Fibroblast of villous mesenchyme (primary cell): ENCODE results near the gene STK16. TPM values are rescaled to one million over a fixed set of nuclear protein-coding genes. Genes with fewer than 3 reads are reported as not detected.

Experiments
- DNase-seq: peaks from one replicate; pipeline ENCODE4 v3.0.0-alpha.2; 2010; ENCODE audit warnings: low read depth
- H3K4me3 ChIP-seq: 2 replicates; pipeline ENCODE4 v1.5.1; 2011; ENCODE audit warnings: low read depth, mild to moderate bottlenecking, low read length
- CTCF ChIP-seq: IDR thresholded peaks from 2 replicates; pipeline ENCODE4 v1.5.1; 2012; ENCODE audit warnings: low read depth, mild to moderate bottlenecking, low read length; ENCODE audit not compliant: insufficient read depth
- total RNA-seq: library from RNA; depleted of rRNA; stranded (reverse); fragments of >200 nt; gene quantifications from 2 replicates; pipeline ENCODE4 v1.2.3, GENCODE V29; 2012

The STK16 gene
- total RNA-seq, 1 donor: 22.9 TPM

GRCh38 chr2:219272995-219273394, 27.7 kb downstream of the STK16 start:
- TF ChIP-seq CTCF: no peak
- DNase-seq: peak; percentile 50
- H3K4me3 ChIP-seq: no peak overlapping the region

GRCh38 chr2:219273937-219274336, 28.7 kb downstream of the STK16 start:
- DNase-seq: no peak
- H3K4me3 ChIP-seq: no peak overlapping the region

GRCh38 chr2:219274361-219274921, 29.2 kb downstream of the STK16 start:
- H3K4me3 ChIP-seq: no peak overlapping the region
- DNase-seq: peak; percentile 75
- no peak for TF ChIP-seq CTCF

More at GRCh38 chr2:219273937-219274336, 28.7 kb downstream of the STK16 start:
- no peak for TF ChIP-seq CTCF

GRCh38 chr2:219277703-219278654, 32.7 kb downstream of the STK16 start:
- TF ChIP-seq CTCF: peak; percentile 96

GRCh38 chr2:219278655-219279150, 33.4 kb downstream of the STK16 start:
- no peak for DNase-seq
- TF ChIP-seq CTCF: no peak
- H3K4me3 ChIP-seq: peak overlapping the region; percentile 24

More at GRCh38 chr2:219277703-219278654, 32.7 kb downstream of the STK16 start:
- no peak overlapping the region for H3K4me3 ChIP-seq
- DNase-seq: peak; percentile 83

GRCh38 chr2:219279151-219279915, 34.1 kb downstream of the STK16 start, which contains the start of gene DNAJB2:
Gene DNAJB2 (plus strand): TSS chr2:219279366. CDS start chr2:219279834, 468 bp downstream.
- peak; percentile 99 for DNase-seq
- peak within 1 kb of the TSS; percentile 74 for H3K4me3 ChIP-seq
- peak; percentile 22 for TF ChIP-seq CTCF
